Measurements from ENCODE around the gene TMEM42.

GRCh38 chr3:44825264-44825925 is 36.3 kb upstream of the TMEM42 start:
- TF ChIP-seq POLR2AphosphoS5 (IDR thresholded peaks at IDR 0.05) (no peak), POLR2A (IDR thresholded peaks at IDR 0.05; ENCODE audit: low read depth) (no peak)

Data from esophagus muscularis mucosa (tissue), 2 donors.